ENCODE results near the gene GALNT13. TPM values are rescaled to one million over a fixed set of nuclear protein-coding genes. Genes with fewer than 3 reads are reported as not detected.

GALNT13 gene
- total and polyA plus RNA-seq, 12 donors = 0.54 to 11.8 (median 3.1) TPM; not detected in 1

DNA sequence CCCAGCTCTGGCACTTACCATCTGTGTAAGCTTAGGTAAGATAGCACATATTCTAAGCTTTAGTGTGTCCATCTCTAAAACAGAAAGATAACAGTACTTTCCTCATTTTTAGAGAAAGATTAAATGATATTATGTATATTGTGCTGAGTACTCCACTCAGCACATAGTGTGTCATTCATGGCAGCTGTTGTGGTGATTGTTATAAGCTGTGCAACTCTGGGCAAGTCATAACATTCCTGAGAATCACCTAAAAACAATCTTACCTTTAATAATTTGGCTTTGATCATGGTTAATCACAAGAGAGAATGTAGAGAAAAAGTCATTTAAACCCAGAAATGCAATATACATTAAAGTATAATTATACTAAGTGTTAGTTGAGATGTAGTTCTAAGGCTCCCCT, 391.5 kb downstream of the GALNT13 start:
- H3K27me3 ChIP-seq = no peaks in the 10 kb centered on the region
- no peaks in the 10 kb centered on the region for H3K36me3 ChIP-seq (replicated peaks in 1 of 2)
- no peak overlapping the region for H3K27ac ChIP-seq
- no peak for TF ChIP-seq POLR2A (IDR thresholded peaks at IDR 0.05)
- TF ChIP-seq, protein P1, sequence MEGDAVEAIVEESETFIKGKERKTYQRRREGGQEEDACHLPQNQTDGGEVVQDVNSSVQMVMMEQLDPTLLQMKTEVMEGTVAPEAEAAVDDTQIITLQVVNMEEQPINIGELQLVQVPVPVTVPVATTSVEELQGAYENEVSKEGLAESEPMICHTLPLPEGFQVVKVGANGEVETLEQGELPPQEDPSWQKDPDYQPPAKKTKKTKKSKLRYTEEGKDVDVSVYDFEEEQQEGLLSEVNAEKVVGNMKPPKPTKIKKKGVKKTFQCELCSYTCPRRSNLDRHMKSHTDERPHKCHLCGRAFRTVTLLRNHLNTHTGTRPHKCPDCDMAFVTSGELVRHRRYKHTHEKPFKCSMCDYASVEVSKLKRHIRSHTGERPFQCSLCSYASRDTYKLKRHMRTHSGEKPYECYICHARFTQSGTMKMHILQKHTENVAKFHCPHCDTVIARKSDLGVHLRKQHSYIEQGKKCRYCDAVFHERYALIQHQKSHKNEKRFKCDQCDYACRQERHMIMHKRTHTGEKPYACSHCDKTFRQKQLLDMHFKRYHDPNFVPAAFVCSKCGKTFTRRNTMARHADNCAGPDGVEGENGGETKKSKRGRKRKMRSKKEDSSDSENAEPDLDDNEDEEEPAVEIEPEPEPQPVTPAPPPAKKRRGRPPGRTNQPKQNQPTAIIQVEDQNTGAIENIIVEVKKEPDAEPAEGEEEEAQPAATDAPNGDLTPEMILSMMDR (IDR thresholded peaks at IDR 0.05) = no peak
- H3K9me3 ChIP-seq (replicated peaks in 1 of 3) = no peaks in the 10 kb centered on the region
- no peaks in the 10 kb centered on the region for H3K4me1 ChIP-seq (replicated peaks in 1 of 2)
- DNase-seq = no peak
- intact Hi-C loops (cut with DNase I) = no loop called here
- no peak overlapping the region for H3K4me3 ChIP-seq

DNA sequence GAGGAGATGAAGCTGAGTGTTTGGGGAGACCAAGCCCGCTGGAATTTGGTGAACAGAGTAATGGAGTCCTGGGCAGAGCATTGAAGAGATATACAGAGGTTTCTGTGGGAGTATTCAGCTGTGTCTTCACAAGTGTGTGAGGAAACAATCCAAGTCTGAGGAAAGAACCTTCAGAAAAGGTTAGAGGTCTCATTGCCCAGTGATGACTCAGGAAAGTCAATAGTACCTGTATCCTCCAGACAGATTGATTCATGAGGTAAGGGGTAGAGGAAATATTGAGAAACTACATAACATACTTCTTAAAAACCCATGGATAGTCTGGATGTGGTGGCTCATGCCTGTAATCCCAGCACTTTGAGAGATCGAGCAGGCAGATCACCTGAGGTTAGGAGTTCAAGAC, 392.3 kb downstream of the GALNT13 start:
- Histone ChIP-seq H3K27ac (no peak overlapping the region), H3K4me1 (replicated peaks in 1 of 2) (no peaks in the 10 kb centered on the region), H3K9me3 (replicated peaks in 1 of 3) (no peaks in the 10 kb centered on the region), H3K4me3 (no peak overlapping the region), H3K36me3 (replicated peaks in 1 of 2) (no peaks in the 10 kb centered on the region), H3K27me3 (no peaks in the 10 kb centered on the region)
- 50 to 71% (median 67%) methylated on average over 2 of the region's 2 CpGs for WGBS, 4 donors
- intact Hi-C loops (cut with DNase I) = no loop called here
- no peak for TF ChIP-seq POLR2A (IDR thresholded peaks at IDR 0.05)
- TF ChIP-seq, protein P1 (IDR thresholded peaks at IDR 0.05) = no peak
- DNase-seq = no peak

DNA sequence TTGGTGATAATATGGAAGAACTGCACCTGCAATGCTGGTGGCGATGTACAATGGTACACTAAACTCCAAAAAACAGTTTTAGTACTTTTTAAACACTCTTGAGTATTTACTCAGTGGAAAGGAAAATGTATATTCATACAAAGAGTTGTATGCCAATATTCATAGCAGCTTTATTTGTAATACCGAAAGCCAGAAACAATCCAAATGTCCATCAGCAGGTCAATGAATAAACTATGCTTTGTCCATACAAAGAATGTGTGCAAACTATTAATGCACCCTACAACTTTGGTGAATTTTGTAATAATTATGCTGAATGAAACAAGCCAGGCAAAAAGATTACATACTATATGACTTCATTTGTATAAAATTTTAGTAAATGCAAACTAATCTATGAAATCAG, 396.3 kb downstream of the GALNT13 start:
- Histone ChIP-seq H3K9me3 (replicated peaks in 1 of 3) (no peaks in the 10 kb centered on the region), H3K4me3 (no peak overlapping the region), H3K27ac (no peak overlapping the region), H3K36me3 (replicated peaks in 1 of 2) (no peaks in the 10 kb centered on the region), H3K27me3 (no peaks in the 10 kb centered on the region), H3K4me1 (replicated peaks in 1 of 2) (no peaks in the 10 kb centered on the region)
- intact Hi-C loops (cut with DNase I) = no loop called here
- TF ChIP-seq POLR2A (IDR thresholded peaks at IDR 0.05) = no peak
- TF ChIP-seq, protein P1 (IDR thresholded peaks at IDR 0.05) = no peak
- DNase-seq = no peak
- WGBS, 4 donors = 89 to 96% (median 93%) methylated on average over 2 of the region's 2 CpGs

DNA sequence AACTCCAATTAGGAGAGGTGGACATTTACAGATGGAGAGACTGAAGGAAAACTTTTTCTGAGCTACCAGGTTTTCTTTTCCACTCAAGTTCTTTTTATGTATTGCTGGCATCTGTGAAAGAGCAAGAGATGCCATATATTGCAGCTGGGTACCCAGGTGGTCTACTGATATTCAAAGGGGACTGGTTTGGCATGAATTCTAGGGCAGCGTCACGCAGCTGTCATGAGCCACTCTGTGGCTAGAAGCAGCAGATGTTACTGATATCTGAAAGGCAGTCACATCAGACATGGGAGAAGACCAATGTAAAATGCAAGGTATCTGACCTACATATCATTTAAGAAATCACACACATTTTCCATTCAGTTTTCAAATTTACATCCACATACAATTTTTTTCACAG, 408.8 kb downstream of the GALNT13 start:
- no peaks in the 10 kb centered on the region for H3K36me3 ChIP-seq (replicated peaks in 1 of 2)
- H3K4me1 ChIP-seq (replicated peaks in 1 of 2) = no peaks in the 10 kb centered on the region
- no peak overlapping the region for H3K27ac ChIP-seq
- intact Hi-C loops (cut with DNase I) = no loop called here
- no peak overlapping the region for H3K4me3 ChIP-seq
- no peaks in the 10 kb centered on the region for H3K9me3 ChIP-seq (replicated peaks in 1 of 3)
- no peak for DNase-seq
- no peaks in the 10 kb centered on the region for H3K27me3 ChIP-seq
- no peak for TF ChIP-seq POLR2A (IDR thresholded peaks at IDR 0.05)
- TF ChIP-seq, protein P1 (IDR thresholded peaks at IDR 0.05) = no peak
- WGBS, 4 donors = 79 to 87% (median 83%) methylated on average over 2 of the region's 2 CpGs

Data from adrenal gland (tissue), 12 donors.